ENCODE results near the gene TPCN2.

DNA sequence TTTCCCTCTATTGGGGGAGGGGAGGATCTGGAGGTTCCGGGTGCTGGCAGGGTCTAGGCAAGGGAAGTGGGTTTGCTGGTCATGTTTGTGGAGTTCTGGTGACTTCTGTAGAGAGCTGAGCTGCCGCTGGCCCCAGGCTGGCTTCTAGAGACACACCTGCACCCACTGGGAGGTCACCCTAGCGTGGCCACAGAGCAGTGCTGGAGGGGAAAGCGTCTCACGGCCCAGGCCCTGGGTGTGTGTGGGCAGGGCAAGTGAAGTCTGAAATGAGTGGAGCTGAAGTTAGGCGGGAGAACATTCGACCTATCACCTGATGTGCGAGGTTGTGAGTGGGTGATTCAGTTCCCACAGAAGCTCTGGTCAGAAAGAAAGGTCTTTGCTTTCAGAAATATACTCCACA, 134.9 kb downstream of the TPCN2 start:
- TF ChIP-seq, protein P1, sequence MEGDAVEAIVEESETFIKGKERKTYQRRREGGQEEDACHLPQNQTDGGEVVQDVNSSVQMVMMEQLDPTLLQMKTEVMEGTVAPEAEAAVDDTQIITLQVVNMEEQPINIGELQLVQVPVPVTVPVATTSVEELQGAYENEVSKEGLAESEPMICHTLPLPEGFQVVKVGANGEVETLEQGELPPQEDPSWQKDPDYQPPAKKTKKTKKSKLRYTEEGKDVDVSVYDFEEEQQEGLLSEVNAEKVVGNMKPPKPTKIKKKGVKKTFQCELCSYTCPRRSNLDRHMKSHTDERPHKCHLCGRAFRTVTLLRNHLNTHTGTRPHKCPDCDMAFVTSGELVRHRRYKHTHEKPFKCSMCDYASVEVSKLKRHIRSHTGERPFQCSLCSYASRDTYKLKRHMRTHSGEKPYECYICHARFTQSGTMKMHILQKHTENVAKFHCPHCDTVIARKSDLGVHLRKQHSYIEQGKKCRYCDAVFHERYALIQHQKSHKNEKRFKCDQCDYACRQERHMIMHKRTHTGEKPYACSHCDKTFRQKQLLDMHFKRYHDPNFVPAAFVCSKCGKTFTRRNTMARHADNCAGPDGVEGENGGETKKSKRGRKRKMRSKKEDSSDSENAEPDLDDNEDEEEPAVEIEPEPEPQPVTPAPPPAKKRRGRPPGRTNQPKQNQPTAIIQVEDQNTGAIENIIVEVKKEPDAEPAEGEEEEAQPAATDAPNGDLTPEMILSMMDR (IDR thresholded peaks at IDR 0.05; ENCODE audit: low read depth, low read length) = no peak
- no peak for TF ChIP-seq POLR2A (IDR thresholded peaks at IDR 0.05; ENCODE audit: extremely low read depth, insufficient read length)
- TF ChIP-seq MYC (IDR thresholded peaks at IDR 0.05; ENCODE audit: low read depth, low read length) = no peak
- TF ChIP-seq, protein P2, sequence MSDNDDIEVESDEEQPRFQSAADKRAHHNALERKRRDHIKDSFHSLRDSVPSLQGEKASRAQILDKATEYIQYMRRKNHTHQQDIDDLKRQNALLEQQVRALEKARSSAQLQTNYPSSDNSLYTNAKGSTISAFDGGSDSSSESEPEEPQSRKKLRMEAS (IDR thresholded peaks at IDR 0.05; ENCODE audit: low read depth, low read length) = no peak
